ENCODE results near the gene ANKRD13C. TPM values are rescaled to one million over a fixed set of nuclear protein-coding genes. Genes with fewer than 3 reads are reported as not detected.

ANKRD13C gene
- total RNA-seq = 10 to 100 TPM in 8 of 9 donors, 1 to 10 TPM in 1; 8.0 to 30.8 (median 21.1) TPM
- 10 to 100 TPM in 2 of 3 donors, 1 to 10 TPM in 1; 8.3 to 27.2 (median 11.3) TPM for polyA plus RNA-seq
- long read RNA-seq, donor 1 = 0 reads
- long read RNA-seq, donor 2, full-length matches to known transcripts = 3 of 3 reads
- long read RNA-seq, donor 2, partial matches to known transcripts = 0 of 3 reads
- long read RNA-seq, donor 2, other reads (novel, unspliced or antisense) = 0 of 3 reads
- long read RNA-seq, donor 3, full-length matches to known transcripts = 3 of 3 reads
- long read RNA-seq, donor 3, partial matches to known transcripts = 0 of 3 reads
- long read RNA-seq, donor 3, other reads (novel, unspliced or antisense) = 0 of 3 reads
- long read RNA-seq, donor 4, full-length matches to known transcripts = 4 of 9 reads
- long read RNA-seq, donor 4, partial matches to known transcripts = 3 of 9 reads
- long read RNA-seq, donor 4, other reads (novel, unspliced or antisense) = 2 of 9 reads
- long read RNA-seq, donor 5, full-length matches to known transcripts = 12 of 16 reads
- long read RNA-seq, donor 5, partial matches to known transcripts = 1 of 16 reads
- long read RNA-seq, donor 5, other reads (novel, unspliced or antisense) = 3 of 16 reads
- long read RNA-seq, donor 6, full-length matches to known transcripts = 2 of 9 reads
- long read RNA-seq, donor 6, partial matches to known transcripts = 1 of 9 reads
- long read RNA-seq, donor 6, other reads (novel, unspliced or antisense) = 6 of 9 reads
- long read RNA-seq, donor 7, full-length matches to known transcripts = 1 of 1 reads
- long read RNA-seq, donor 7, partial matches to known transcripts = 0 of 1 reads
- long read RNA-seq, donor 7, other reads (novel, unspliced or antisense) = 0 of 1 reads
- long read RNA-seq, donor 8, full-length matches to known transcripts = 1 of 1 reads
- long read RNA-seq, donor 8, partial matches to known transcripts = 0 of 1 reads
- long read RNA-seq, donor 8, other reads (novel, unspliced or antisense) = 0 of 1 reads
- long read RNA-seq, donor 9, full-length matches to known transcripts = 4 of 4 reads
- long read RNA-seq, donor 9, partial matches to known transcripts = 0 of 4 reads
- long read RNA-seq, donor 9, other reads (novel, unspliced or antisense) = 0 of 4 reads
- long read RNA-seq, donor 10, full-length matches to known transcripts = 1 of 1 reads
- long read RNA-seq, donor 10, partial matches to known transcripts = 0 of 1 reads
- long read RNA-seq, donor 10, other reads (novel, unspliced or antisense) = 0 of 1 reads

GRCh38 chr1:70354332-70355110 is at the start of gene ANKRD13C:
ANKRD13C (minus strand) TSS chr1:70354722; CDS start chr1:70354408, 314 bp downstream.
- intact Hi-C loops (cut with DNase I) = no loop called here
- Histone ChIP-seq H3K27ac (peak within 1 kb of the TSS; percentile 70 to 96 (median 93)), H3K36me3 (replicated peaks in 1 of 2) (no peaks in the 10 kb centered on the region), H3K27me3 (no peaks in the 10 kb centered on the region), H3K4me1 (replicated peaks in 1 of 2) (peaks cover 17 to 42% of the 10 kb centered on the region in 2 donors), H3K9me3 (replicated peaks in 1 of 3) (no peaks in the 10 kb centered on the region), H3K4me3 (peak within 1 kb of the TSS; percentile 85 to 99 (median 90))
- DNase-seq = peak; percentile 94 to 98 (median 95)
- TF ChIP-seq POLR2A (IDR thresholded peaks at IDR 0.05) (peak; percentile 75 to 85), CTCF (IDR thresholded peaks at IDR 0.05) (peak in 1 of 6 experiments; percentile 11)
- WGBS, 4 donors = 0 to 1% (median 0%) methylated on average over 3 to 65 of the region's 65 CpGs

GRCh38 chr1:70403759-70404158 is 49.2 kb upstream of the ANKRD13C start:
- whole genome bisulfite sequencing, 4 donors = 83 to 87% (median 86%) methylated on average over 2 of the region's 2 CpGs
- intact Hi-C loops (cut with DNase I) = no loop called here

GRCh38 chr1:70401974-70402373 is 47.5 kb upstream of the ANKRD13C start:
- DNase-seq = no peak
- Histone ChIP-seq H3K9me3 (replicated peaks in 1 of 3) (no peaks in the 10 kb centered on the region), H3K27ac (no peak overlapping the region), H3K4me1 (replicated peaks in 1 of 2) (no peaks in the 10 kb centered on the region), H3K27me3 (no peaks in the 10 kb centered on the region), H3K4me3 (no peak overlapping the region), H3K36me3 (replicated peaks in 1 of 2) (no peaks in the 10 kb centered on the region)
- intact Hi-C loops (cut with DNase I) = no loop called here
- WGBS, 4 donors = 86 to 100% (median 98%) methylated on average over 1 of the region's 1 CpG
- TF ChIP-seq POLR2A (IDR thresholded peaks at IDR 0.05) = no peak

More at GRCh38 chr1:70403759-70404158, 49.2 kb upstream of the ANKRD13C start:
- H3K36me3 ChIP-seq (replicated peaks in 1 of 2) = no peaks in the 10 kb centered on the region
- DNase-seq = no peak
- TF ChIP-seq CTCF (IDR thresholded peaks at IDR 0.05) = no peak
- TF ChIP-seq POLR2A (IDR thresholded peaks at IDR 0.05) = no peak
- no peaks in the 10 kb centered on the region for H3K27me3 ChIP-seq
- no peaks in the 10 kb centered on the region for H3K9me3 ChIP-seq (replicated peaks in 1 of 3)
- H3K4me3 ChIP-seq = no peak overlapping the region
- H3K27ac ChIP-seq = no peak overlapping the region
- no peaks in the 10 kb centered on the region for H3K4me1 ChIP-seq (replicated peaks in 1 of 2)

- no peak for DNase-seq
- H3K4me1 ChIP-seq (replicated peaks in 1 of 2) = no peaks in the 10 kb centered on the region
- intact Hi-C loops (cut with DNase I) = no loop called here
- no peak for TF ChIP-seq POLR2A (IDR thresholded peaks at IDR 0.05)
- no peak for TF ChIP-seq CTCF (IDR thresholded peaks at IDR 0.05)
- H3K4me3 ChIP-seq = no peak overlapping the region
- no peaks in the 10 kb centered on the region for H3K9me3 ChIP-seq (replicated peaks in 1 of 3)
- 77 to 84% (median 81%) methylated on average over 1 of the region's 1 CpG for WGBS, 4 donors
- no peaks in the 10 kb centered on the region for H3K27me3 ChIP-seq
- no peaks in the 10 kb centered on the region for H3K36me3 ChIP-seq (replicated peaks in 1 of 2)
- no peak overlapping the region for H3K27ac ChIP-seq
Measured at GRCh38 chr1:70400335-70400734, 45.8 kb upstream of the ANKRD13C start.
